Measurements from ENCODE around the gene RHBDF1.

RHBDF1 gene

DNA sequence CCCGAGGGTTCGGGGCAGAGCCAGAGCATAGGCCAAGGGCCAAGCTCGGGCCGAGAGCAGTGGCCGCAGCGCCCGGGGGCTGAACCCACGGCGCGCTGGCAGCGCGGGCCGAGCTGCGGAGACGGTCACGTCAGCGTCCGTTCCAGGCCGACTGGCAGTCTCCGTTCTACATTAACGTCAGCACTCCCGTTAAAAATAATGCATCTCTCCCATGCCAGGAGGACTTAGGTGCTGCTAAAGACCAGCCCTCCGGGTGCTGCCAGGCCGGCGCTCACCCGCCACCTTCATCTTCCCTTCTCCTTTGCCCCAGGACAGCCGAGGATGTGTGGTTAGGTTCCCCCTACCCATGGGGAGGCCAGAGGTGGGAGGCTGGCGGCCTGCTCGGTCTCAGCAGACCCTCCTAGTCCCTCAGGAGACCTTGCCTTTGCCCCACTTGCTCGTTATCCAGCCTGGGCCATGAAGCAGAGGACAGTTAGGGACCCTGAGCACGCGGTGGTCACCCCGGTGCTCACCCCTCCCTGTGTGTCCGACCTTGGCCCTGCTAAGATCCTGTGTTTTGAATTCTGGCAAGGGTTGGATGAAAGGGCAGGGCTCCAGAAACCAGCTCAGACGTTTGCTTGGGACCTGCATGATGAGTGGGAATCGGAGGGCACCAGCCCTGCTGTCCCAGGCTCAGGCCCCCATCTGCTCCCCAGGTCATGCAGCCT is 6.2 kb upstream of the RHBDF1 start:
- peak overlapping the region; percentile 99 to 100 for H3K27ac ChIP-seq
- DNase-seq (ENCODE audit: low spot score), result no peak
- no peak for TF ChIP-seq CTCF (IDR thresholded peaks at IDR 0.05)
- H3K4me3 ChIP-seq, result peak overlapping the region; percentile 89

DNA sequence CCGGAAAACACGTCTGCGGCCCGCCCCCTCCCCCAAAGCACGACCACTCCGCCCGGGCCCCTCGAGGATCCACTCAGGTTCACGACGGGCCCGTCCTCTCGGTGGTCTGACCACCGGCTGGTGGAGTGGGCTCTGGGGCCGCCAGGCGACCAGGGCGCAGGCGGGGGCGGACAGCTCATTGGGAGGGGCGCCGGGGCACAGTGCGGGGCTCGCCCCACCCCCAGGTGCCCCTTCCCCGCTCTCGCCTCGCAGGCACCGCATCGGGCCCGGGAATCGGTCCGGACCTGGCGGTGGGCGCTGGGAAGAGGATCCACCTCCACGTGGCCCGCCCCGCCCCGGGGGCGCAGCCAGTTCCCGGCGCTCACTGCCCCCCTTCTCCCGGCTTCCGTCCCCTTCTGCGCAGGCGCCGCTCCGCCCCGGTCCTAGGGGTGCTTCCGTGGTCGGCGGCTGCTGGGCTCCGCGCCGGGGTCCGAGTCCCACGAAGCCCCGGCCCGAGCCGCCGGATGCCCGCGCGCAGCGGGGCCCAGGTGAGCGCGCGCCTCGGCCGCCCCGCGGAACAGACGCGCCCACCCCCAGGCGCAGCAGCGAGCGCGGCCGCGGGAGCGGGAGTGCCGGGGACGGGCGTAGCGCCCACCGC is 5.5 kb upstream of the RHBDF1 start, which contains the start of gene MPG:
Gene MPG, plus strand, starts transcription at position 419 of the 637 bp plus-strand sequence. Its CDS starts 85 bp downstream, at position 504.
- Histone ChIP-seq H3K4me3 (peak within 1 kb of the TSS; percentile 89), H3K27ac (peak within 1 kb of the TSS; percentile 99 to 100)
- TF ChIP-seq CTCF (IDR thresholded peaks at IDR 0.05), result no peak
- peak; percentile 92 for DNase-seq (ENCODE audit: low spot score)

GRCh38 chr16:77273-77806 is 4.9 kb upstream of the RHBDF1 start:
- peak overlapping the region; percentile 99 to 100 for H3K27ac ChIP-seq
- H3K4me3 ChIP-seq, result peak overlapping the region; percentile 89
- DNase-seq (ENCODE audit: low spot score), result no peak
- TF ChIP-seq CTCF (IDR thresholded peaks at IDR 0.05), result no peak

DNA sequence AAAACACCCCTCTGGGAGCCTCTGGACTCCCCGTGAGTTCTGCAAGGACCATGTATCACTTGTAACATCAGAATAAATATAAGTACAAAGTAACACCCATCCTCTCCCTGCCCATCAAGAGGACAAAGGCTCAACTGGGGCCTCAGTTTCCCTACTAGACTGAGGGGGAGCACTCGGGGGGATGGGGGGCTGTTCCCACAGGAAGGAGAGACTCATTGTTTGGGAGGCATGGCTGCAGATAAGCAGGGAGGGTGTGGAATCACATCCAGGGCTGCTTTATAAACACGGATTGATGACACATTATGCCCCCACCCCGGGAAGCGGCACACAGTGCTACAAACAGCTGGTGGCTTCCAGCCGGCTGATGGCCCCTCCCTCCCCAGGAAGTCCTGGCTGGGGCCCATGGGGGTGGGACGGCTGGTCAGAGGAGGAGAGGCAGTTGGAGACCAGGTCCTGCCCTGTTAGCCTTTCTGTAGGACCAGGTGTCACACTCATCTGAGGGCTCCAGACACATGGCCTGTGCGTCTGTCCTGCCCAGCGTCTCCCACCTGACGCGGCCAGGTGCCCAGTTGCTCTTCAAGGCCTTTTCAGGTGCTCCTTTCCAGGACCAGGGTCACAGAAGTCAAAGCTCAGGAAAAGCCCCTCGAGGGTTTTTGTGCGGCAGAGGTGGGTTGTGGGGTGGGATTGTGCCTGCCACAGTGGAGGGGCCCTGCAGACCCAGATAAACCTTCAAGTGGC is 4.3 kb upstream of the RHBDF1 start:
- peak overlapping the region; percentile 89 for H3K4me3 ChIP-seq
- peak overlapping the region; percentile 99 to 100 for H3K27ac ChIP-seq
- no peak for TF ChIP-seq CTCF (IDR thresholded peaks at IDR 0.05)
- peak; percentile 95 for DNase-seq (ENCODE audit: low spot score)

- DNase-seq (ENCODE audit: low spot score), result peak; percentile 92
- TF ChIP-seq CTCF (IDR thresholded peaks at IDR 0.05), result no peak
These were observed 3.4 kb upstream of the RHBDF1 start for GRCh38 chr16:75580-76501.

DNA sequence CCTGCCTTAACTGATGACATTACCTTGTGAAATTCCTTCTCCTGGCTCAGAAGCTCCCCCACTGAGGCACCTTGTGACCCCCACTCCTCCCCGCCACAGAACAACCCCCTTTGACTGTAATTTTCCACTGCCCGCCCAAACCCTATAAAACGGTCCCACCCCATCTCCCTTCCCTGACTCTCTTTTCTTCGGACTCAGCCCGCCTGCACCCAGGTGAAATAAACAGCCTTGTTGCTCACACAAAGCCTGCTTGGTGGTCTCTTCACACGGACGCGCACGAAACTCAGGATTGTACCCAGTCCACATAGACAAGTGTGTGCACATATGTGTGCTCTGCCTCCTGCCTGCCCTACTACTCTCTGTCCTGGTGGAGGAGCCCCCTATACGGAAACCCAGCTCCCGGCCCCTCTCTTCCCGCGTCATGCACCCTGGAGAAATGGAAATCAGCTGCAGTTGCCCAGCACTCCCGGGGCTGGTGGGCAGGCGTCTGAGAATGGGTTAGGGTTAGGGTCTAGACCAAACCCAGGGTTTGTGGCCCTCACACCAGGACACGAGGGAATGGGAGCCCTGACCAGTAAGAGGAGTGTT is 2.4 kb upstream of the RHBDF1 start:
- no peak for TF ChIP-seq CTCF (IDR thresholded peaks at IDR 0.05)
- H3K27ac ChIP-seq, result peak overlapping the region; percentile 99 to 100
- DNase-seq (ENCODE audit: low spot score), result no peak
- H3K4me3 ChIP-seq, result no peak overlapping the region

More at GRCh38 chr16:75580-76501, 3.4 kb upstream of the RHBDF1 start:
- peak overlapping the region; percentile 99 to 100 for H3K27ac ChIP-seq
- H3K4me3 ChIP-seq, result peak overlapping the region; percentile 89
